ENCODE measurements around the gene MCTP2. TPM values are rescaled to one million over a fixed set of nuclear protein-coding genes. Genes with fewer than 3 reads are reported as not detected.

MCTP2 gene
- total and polyA plus RNA-seq, 5 experiments from 2014 or later = 1.8 to 14.9 (median 5.6) TPM

- DNase-seq = no peak
- H3K27ac Mint-ChIP-seq = no peak overlapping the region
- H3K36me3 Mint-ChIP-seq = no peaks in the 10 kb centered on the region
- peaks cover 0 to 3% (median 0%) of the 10 kb centered on the region in 9 donors for H3K9me3 Mint-ChIP-seq
- peaks cover 4 to 39% (median 9%) of the 10 kb centered on the region in 5 donors for H3K27me3 Mint-ChIP-seq
- no peak for ATAC-seq
- no peak overlapping the region for H3K4me3 Mint-ChIP-seq
- POLR2A ChIA-PET = no interaction called here
- H3K4me1 Mint-ChIP-seq = no peaks in the 10 kb centered on the region
These were observed 292.5 kb downstream of the MCTP2 start for GRCh38 chr15:94523873-94524272.

DNA sequence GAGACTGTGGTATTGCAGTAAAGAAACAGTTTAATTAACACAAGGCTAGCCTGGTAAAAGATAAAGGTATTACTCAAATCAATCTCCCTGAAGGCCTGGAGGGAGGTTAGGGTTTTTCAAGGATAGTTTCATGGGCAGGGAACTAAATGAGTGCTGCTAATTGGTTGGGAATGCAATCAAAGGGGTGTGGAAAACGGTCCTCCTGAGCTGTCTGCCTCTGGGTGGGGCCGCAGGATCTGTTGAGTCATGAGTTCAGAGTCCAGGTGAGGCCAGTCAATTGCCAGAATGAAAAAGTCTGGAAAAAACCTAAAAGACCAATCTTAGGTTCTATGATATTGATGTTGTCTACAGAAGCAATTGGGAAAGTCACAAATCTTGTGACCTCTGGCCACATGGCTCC lies 293.2 kb downstream of the MCTP2 start:
- Mint-ChIP-seq H3K4me1 (no peaks in the 10 kb centered on the region), H3K36me3 (no peaks in the 10 kb centered on the region), H3K9me3 (peaks cover 0 to 1% (median 0%) of the 10 kb centered on the region in 9 donors), H3K4me3 (no peak overlapping the region), H3K27me3 (peaks cover 4 to 36% (median 6%) of the 10 kb centered on the region in 5 donors), H3K27ac (no peak overlapping the region)
- ATAC-seq = no peak
- DNase-seq = no peak
- POLR2A ChIA-PET = no interaction called here

GRCh38 chr15:94526071-94526689 lies 294.8 kb downstream of the MCTP2 start:
- no peak overlapping the region for H3K27ac Mint-ChIP-seq
- peaks cover 0 to 1% (median 0%) of the 10 kb centered on the region in 9 donors for H3K9me3 Mint-ChIP-seq
- no peak overlapping the region for H3K4me3 Mint-ChIP-seq
- H3K4me1 Mint-ChIP-seq = no peaks in the 10 kb centered on the region
- H3K27me3 Mint-ChIP-seq = peaks cover 2 to 35% (median 5%) of the 10 kb centered on the region in 5 donors
- no peaks in the 10 kb centered on the region for H3K36me3 Mint-ChIP-seq
- no peak for ATAC-seq
- POLR2A ChIA-PET = no interaction called here
- DNase-seq = no peak

- Mint-ChIP-seq H3K36me3 (no peaks in the 10 kb centered on the region), H3K4me1 (no peaks in the 10 kb centered on the region), H3K4me3 (no peak overlapping the region), H3K27ac (no peak overlapping the region), H3K27me3 (peaks cover 13 to 38% (median 19%) of the 10 kb centered on the region in 5 donors), H3K9me3 (no peaks in the 10 kb centered on the region)
- no peak for DNase-seq
- POLR2A ChIA-PET = no interaction called here
- no peak for ATAC-seq
These were observed 300.9 kb downstream of the MCTP2 start for GRCh38 chr15:94532226-94532625.
